NT2/D1 (cell line): Measurements from ENCODE around the gene TMEM87A.
A peak's percentile ranks its signal among the peaks of the same experiment; 100 is the strongest.
"Not testable (repeated sequence)": the region's sequence is repeated elsewhere in the genome, so short reads cannot be mapped to it uniquely, and the experiment has no call there.

ENCODE experiments used
- DNase-seq: peaks from one replicate; pipeline ENCODE4 v3.0.0-alpha.2; 2011; ENCODE audit warnings: low read depth, low spot score
- H3K27me3 ChIP-seq: 2 replicates; pipeline ENCODE4 v1.6.0; 2011; ENCODE audit warnings: mild to moderate bottlenecking; ENCODE audit not compliant: insufficient read length, insufficient read depth
- H3K36me3 ChIP-seq: 2 replicates; pipeline ENCODE4 v1.6.1; 2011; ENCODE audit warnings: mild to moderate bottlenecking, low read length, mixed read lengths; ENCODE audit not compliant: insufficient read depth, insufficient read length
- H3K4me1 ChIP-seq: 2 replicates; pipeline ENCODE4 v1.5.1; 2011; ENCODE audit not compliant: insufficient read depth, insufficient read length
- H3K4me3 ChIP-seq: 2 replicates; pipeline ENCODE4 v1.5.1; 2011; ENCODE audit warnings: low read depth; ENCODE audit not compliant: insufficient read length
- H3K9ac ChIP-seq: 2 replicates; pipeline ENCODE4 v1.6.0; 2011; ENCODE audit warnings: low read depth; ENCODE audit not compliant: insufficient read length
- H3K9me3 ChIP-seq: 2 replicates; pipeline ENCODE4 v1.5.1; 2011; ENCODE audit warnings: mild to moderate bottlenecking, low read length; ENCODE audit not compliant: insufficient read depth
- SUZ12 ChIP-seq: IDR thresholded peaks from 2 replicates; pipeline ENCODE4 v1.6.1; 2011; ENCODE audit not compliant: insufficient read length, insufficient read depth; ENCODE audit errors: extremely low read depth
- YY1 ChIP-seq: IDR thresholded peaks from 2 replicates; pipeline ENCODE4 v1.6.1; 2011; ENCODE audit not compliant: insufficient read length, insufficient read depth
- ZNF274 ChIP-seq: IDR thresholded peaks from 2 replicates; pipeline ENCODE4 v1.6.1; 2011; ENCODE audit warnings: mild to moderate bottlenecking, low read depth, low read length

TMEM87A gene, protein sequence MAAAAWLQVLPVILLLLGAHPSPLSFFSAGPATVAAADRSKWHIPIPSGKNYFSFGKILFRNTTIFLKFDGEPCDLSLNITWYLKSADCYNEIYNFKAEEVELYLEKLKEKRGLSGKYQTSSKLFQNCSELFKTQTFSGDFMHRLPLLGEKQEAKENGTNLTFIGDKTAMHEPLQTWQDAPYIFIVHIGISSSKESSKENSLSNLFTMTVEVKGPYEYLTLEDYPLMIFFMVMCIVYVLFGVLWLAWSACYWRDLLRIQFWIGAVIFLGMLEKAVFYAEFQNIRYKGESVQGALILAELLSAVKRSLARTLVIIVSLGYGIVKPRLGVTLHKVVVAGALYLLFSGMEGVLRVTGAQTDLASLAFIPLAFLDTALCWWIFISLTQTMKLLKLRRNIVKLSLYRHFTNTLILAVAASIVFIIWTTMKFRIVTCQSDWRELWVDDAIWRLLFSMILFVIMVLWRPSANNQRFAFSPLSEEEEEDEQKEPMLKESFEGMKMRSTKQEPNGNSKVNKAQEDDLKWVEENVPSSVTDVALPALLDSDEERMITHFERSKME

DNA sequence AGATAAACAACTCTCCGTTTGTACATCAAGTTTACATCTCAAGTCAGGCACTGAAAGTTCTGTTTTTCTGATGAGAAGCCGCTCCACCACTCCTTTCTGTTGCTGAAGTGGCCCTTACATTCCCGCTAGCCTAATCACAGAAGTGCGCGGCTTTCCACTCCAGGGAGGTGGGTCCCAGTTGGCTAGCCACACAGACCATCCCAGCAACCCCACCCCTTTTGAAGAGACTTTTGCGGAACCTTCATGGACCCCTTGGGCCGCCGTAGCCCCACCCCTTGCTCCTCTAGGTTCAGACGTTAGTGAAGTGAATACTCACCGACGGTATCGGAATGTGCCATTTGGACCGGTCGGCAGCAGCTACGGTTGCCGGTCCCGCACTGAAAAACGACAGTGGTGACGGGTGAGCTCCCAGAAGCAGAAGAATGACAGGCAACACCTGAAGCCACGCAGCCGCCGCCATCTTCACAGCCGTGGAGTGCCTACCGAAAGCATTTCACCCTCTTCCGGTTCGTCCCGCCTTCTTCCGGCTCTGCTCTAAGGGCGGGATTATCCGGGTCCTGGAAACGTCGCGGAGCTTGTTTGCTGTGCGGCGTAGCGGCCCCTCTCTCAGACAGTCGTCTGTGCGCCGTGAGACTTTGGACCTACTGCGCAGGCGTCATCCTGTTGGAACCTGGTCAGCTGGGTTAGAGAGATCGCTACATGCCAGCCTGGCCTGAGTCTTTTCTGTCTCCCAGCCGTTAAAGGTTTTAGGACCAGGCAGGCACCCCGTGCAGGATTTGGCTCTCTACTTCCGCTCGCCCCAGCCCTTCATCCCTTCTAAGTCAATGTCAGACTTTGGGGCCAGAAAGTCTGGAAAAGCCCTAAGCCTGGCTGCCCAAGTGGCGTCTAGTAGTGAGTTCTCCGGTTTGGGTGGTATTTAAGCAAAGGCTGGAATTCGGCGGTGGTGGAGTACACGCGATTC, at the start of gene TMEM87A, which contains the start of gene GANC:
Gene TMEM87A (minus strand): TSS at position 495 of the 961 bp plus-strand sequence. CDS start 35 bp downstream, at position 460.
Gene GANC (plus strand): TSS at position 263 of the 961 bp plus-strand sequence. CDS start 1,281 bp downstream, outside the sequence.
- Histone ChIP-seq H3K4me3 (peak within 1 kb of the TSS; percentile 84), H3K36me3 (peaks cover 12% of the 10 kb centered on the region), H3K9ac (peak within 1 kb of the TSS; percentile 97), H3K9me3 (no peaks in the 10 kb centered on the region), H3K4me1 (no peaks in the 10 kb centered on the region), H3K27me3 (no peaks in the 10 kb centered on the region)
- DNase-seq, result peak; percentile 95
- TF ChIP-seq YY1 (peak; percentile 74), SUZ12 (no peak)

DNA sequence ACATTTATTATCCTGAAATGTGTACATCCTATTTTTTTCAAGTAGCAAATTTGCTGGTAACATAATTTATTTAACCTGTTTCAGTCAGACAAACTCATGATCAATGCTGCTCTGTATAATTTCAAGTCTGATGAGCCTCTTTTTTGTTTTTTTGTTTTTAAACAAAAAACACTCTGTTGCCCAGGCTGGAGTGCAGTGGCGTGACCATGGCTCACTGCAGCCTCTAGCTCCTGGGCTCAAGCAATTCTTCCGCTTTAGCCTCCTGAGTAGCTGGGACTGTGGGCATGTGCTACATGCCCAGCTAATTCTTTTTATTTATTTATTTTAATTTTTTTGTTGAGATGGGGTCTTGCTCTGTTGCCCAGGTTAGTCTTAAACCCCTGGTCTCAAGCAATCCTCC, 46.0 kb upstream of the TMEM87A start:
- Histone ChIP-seq H3K36me3 (no peaks in the 10 kb centered on the region), H3K9ac (no peak overlapping the region), H3K4me3 (no peak overlapping the region), H3K9me3 (no peaks in the 10 kb centered on the region), H3K4me1 (no peaks in the 10 kb centered on the region), H3K27me3 (no peaks in the 10 kb centered on the region)
- TF ChIP-seq YY1, result no peak
- no peak for TF ChIP-seq SUZ12
- no peak for TF ChIP-seq ZNF274
- DNase-seq, result no peak

DNA sequence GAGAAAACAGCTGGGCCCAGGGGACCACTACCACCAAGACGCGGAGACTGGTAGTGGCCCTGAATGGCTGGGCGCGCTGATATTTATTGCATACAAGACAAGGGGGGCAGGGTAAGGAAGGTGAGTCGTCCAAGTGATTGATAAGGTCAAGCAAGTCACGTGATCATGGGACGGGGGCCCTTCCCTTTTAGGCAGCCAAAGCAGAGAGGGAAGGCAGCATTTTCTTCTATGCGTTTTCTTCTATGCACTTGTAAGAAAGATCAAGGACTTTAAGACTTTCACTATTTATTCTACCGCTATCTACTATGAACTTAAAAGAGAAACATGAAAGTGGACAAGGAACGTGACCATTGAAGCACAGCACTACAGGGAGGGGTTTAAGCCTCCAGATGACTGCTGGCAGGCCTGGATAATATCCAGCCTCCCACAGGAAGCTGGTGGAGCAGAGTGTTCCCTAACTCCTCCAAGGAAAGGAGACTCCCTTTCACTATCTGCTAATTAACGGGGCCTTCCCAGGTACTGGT, 43.1 kb upstream of the TMEM87A start:
- not testable (repeated sequence) for H3K4me3 ChIP-seq, H3K9ac ChIP-seq, H3K9me3 ChIP-seq, H3K36me3 ChIP-seq, H3K27me3 ChIP-seq, DNase-seq, H3K4me1 ChIP-seq

DNA sequence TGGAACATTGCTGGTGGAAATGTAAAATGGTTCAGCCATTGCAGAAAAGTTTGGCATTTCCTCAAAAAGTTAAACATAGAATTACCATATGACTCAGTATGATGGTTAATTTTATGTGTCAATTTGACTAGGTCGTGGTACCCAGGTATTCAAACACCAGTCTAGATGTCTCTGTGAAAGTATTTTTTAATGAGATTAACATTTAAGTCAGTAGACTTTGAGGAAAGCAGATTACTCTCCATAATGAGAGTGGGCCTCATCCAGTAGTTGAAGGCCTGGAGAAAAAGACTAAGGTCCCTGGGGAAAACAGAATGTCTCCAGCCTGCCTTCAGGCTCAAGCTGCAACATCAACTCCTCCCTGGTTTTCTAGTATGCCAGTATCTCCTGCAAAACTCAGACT, 42.3 kb upstream of the TMEM87A start:
- Histone ChIP-seq H3K9me3 (no peaks in the 10 kb centered on the region), H3K9ac (no peak overlapping the region), H3K36me3 (no peaks in the 10 kb centered on the region), H3K27me3 (no peaks in the 10 kb centered on the region), H3K4me3 (no peak overlapping the region), H3K4me1 (no peaks in the 10 kb centered on the region)
- no peak for DNase-seq
- no peak for TF ChIP-seq ZNF274

DNA sequence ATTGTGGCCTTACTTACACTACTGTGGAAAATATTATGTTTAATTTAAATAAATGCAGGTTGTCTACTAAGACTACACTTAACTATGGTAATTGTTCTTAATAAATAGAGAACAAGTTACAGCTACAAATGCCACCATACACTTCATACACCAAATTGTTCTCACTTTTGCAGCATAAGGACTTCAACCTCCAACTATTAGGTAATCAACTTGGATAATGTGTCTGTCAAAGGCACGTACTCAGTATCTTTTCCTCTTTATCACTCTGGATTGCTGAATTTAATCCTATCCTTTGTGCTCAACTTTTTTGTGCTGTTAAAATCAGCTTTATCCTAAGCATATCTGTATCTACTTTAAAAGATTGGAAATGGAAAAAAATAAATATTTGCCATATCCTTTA, 41.6 kb upstream of the TMEM87A start:
- Histone ChIP-seq H3K4me1 (no peaks in the 10 kb centered on the region), H3K9me3 (no peaks in the 10 kb centered on the region), H3K27me3 (no peaks in the 10 kb centered on the region), H3K36me3 (peaks cover 1% of the 10 kb centered on the region), H3K4me3 (no peak overlapping the region), H3K9ac (no peak overlapping the region)
- no peak for TF ChIP-seq ZNF274
- TF ChIP-seq SUZ12, result no peak
- no peak for TF ChIP-seq YY1
- no peak for DNase-seq

DNA sequence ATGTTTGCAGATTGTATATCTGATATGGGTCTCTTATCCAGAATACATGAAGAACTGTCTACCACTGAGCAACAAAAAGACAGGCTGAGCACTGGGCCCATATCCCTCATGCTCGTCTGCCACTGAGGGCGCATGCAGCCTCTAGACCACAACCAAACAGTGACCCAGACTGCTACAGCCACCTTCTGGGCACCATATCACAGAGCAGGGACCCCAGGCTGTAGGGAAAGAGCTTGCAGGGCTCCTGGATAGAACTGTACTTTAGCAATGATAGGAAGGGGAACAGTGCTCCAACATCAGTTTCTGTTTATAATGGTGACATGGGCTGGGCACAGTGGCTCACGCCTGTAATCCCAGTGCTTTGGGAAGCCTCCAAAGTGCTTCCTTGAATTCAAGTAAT, 40.2 kb upstream of the TMEM87A start:
- TF ChIP-seq ZNF274 (no peak), YY1 (no peak), SUZ12 (no peak)
- H3K9me3 ChIP-seq, result no peaks in the 10 kb centered on the region
- no peak overlapping the region for H3K4me3 ChIP-seq
- H3K27me3 ChIP-seq, result no peaks in the 10 kb centered on the region
- DNase-seq, result no peak
- H3K36me3 ChIP-seq, result peaks cover 2% of the 10 kb centered on the region
- no peaks in the 10 kb centered on the region for H3K4me1 ChIP-seq
- no peak overlapping the region for H3K9ac ChIP-seq

DNA sequence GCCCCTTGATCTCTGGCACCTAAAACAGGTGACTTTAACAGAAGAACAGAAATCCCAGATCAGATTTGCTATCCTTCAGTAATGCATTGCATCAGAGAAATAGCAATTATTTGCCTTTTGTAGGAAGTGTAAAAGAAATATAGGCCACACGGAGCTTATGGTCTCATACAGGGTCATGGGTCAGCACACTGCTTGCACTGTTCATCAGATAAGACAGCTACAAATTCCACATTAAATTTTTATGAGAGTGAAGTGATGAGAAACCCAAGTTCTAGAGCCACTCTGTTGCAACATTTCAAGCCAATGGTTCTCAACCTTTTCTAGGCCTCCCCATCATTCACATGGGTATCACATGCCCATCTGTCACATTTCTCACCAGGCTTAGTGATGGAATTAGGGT, 33.4 kb upstream of the TMEM87A start:
- Histone ChIP-seq H3K27me3 (no peaks in the 10 kb centered on the region), H3K9ac (no peak overlapping the region), H3K4me1 (no peaks in the 10 kb centered on the region), H3K4me3 (no peak overlapping the region), H3K9me3 (no peaks in the 10 kb centered on the region), H3K36me3 (peaks cover 2% of the 10 kb centered on the region)
- no peak for DNase-seq
- no peak for TF ChIP-seq ZNF274
- no peak for TF ChIP-seq YY1
- no peak for TF ChIP-seq SUZ12

DNA sequence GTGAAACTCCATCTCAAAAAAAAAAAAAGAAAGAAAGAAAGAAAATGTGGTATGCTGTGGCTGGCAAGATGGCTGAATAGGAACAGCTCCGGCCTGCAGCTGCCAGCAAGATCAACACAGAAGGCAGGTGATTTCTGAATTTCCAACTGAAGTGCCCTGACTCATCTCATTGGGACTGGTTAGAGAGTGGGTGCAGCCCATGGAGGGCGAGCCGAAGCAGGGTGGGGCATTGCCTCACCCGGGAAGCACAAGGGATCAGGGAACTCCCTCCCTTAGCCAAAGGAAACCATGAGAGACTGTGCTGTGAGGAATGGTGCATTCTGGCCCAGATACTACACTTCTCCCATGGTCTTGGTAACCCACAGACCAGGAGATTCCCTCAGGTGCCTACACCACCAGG, 27.8 kb upstream of the TMEM87A start:
- H3K4me1 ChIP-seq, DNase-seq: not testable (repeated sequence)

More for the DNA sequence above, 27.8 kb upstream of the TMEM87A start:
- H3K9me3 ChIP-seq, H3K9ac ChIP-seq, H3K27me3 ChIP-seq, H3K36me3 ChIP-seq, H3K4me3 ChIP-seq: not testable (repeated sequence)
